Hepatocyte (in vitro differentiated cells): ENCODE measurements around the gene TNFRSF1A.

ENCODE experiments used
- EZH2 ChIP-seq: fragments of 200-600 bp; sonication (generic); IDR thresholded peaks from 2 replicates; pipeline ENCODE4 v1.6.1; 2016; ENCODE audit warnings: antibody characterized with exemption, mild to moderate bottlenecking, borderline replicate concordance
- EZH2phosphoT487 ChIP-seq: fragments of 200-600 bp; sonication (generic); IDR thresholded peaks from one replicate; pipeline ENCODE4 v1.6.1; 2018; ENCODE audit warnings: antibody characterized with exemption, mild to moderate bottlenecking, low read depth, moderate library complexity; ENCODE audit not compliant: unreplicated experiment, severe bottlenecking
- TF ChIP-seq, protein P1 (sequence below): fragments of 200-600 bp; sonication (generic); IDR thresholded peaks from 2 replicates; pipeline ENCODE4 v1.5.1; 2016; ENCODE audit warnings: antibody characterized with exemption, mild to moderate bottlenecking; ENCODE audit not compliant: poor library complexity

DNA sequence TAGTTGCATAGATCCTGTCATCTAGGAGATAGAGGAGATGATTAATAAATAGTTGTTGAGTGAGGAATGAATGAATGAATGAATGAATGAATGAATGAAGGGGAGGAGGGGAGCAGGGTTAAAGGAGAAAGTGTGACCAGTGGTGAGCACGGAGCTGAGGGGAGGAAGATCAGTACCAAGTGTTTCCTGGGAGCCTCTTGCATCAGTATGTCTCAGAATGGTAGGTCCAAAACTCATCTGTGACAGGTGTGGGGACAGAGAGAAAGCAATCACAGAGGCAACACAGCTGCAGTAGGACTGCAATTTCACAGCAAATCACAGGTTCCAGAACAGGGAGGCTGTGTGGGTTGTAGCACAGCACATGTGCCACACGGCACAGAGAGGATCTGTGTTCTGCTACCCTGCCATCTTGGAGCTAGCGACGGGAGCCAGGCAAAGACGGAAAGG, 14.5 kb upstream of the TNFRSF1A start:
- TF ChIP-seq, protein P1, sequence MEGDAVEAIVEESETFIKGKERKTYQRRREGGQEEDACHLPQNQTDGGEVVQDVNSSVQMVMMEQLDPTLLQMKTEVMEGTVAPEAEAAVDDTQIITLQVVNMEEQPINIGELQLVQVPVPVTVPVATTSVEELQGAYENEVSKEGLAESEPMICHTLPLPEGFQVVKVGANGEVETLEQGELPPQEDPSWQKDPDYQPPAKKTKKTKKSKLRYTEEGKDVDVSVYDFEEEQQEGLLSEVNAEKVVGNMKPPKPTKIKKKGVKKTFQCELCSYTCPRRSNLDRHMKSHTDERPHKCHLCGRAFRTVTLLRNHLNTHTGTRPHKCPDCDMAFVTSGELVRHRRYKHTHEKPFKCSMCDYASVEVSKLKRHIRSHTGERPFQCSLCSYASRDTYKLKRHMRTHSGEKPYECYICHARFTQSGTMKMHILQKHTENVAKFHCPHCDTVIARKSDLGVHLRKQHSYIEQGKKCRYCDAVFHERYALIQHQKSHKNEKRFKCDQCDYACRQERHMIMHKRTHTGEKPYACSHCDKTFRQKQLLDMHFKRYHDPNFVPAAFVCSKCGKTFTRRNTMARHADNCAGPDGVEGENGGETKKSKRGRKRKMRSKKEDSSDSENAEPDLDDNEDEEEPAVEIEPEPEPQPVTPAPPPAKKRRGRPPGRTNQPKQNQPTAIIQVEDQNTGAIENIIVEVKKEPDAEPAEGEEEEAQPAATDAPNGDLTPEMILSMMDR: no peak
- no peak for TF ChIP-seq EZH2
- TF ChIP-seq EZH2phosphoT487: no peak
